ENCODE results near the gene PGM5.

Gene PGM5

GRCh38 chr9:68502279-68502678 is 145.9 kb downstream of the PGM5 start:
- TF ChIP-seq NFIC (IDR thresholded peaks at IDR 0.05) (no peak), EGR1 (IDR thresholded peaks at IDR 0.05) (no peak), TEAD4 (IDR thresholded peaks at IDR 0.05) (no peak), ZBTB7A (IDR thresholded peaks at IDR 0.05; ENCODE audit: low read depth) (no peak), EP300 (IDR thresholded peaks at IDR 0.05; ENCODE audit: borderline replicate concordance) (no peak), TAF1 (IDR thresholded peaks at IDR 0.05; ENCODE audit: low read depth) (no peak), YY1 (IDR thresholded peaks at IDR 0.05; ENCODE audit: low read depth) (no peak), REST (IDR thresholded peaks at IDR 0.05; ENCODE audit: low read depth) (no peak), MAX (IDR thresholded peaks at IDR 0.05) (no peak), TCF12 (IDR thresholded peaks at IDR 0.05; ENCODE audit: low read depth) (no peak), CREB1 (IDR thresholded peaks at IDR 0.05; ENCODE audit: low read depth) (no peak), RAD21 (IDR thresholded peaks at IDR 0.05; ENCODE audit: low read depth) (no peak), USF1 (IDR thresholded peaks at IDR 0.05) (no peak)

GRCh38 chr9:68505681-68506409 is 149.4 kb downstream of the PGM5 start:
- TF ChIP-seq REST (IDR thresholded peaks at IDR 0.05; ENCODE audit: low read depth): no peak
- no peak for TF ChIP-seq CREB1 (IDR thresholded peaks at IDR 0.05; ENCODE audit: low read depth)
- no peak for TF ChIP-seq CEBPB (IDR thresholded peaks at IDR 0.05)
- TF ChIP-seq RAD21 (IDR thresholded peaks at IDR 0.05; ENCODE audit: low read depth): no peak
- TF ChIP-seq TCF12 (IDR thresholded peaks at IDR 0.05; ENCODE audit: low read depth): no peak
- no peak for TF ChIP-seq EP300 (IDR thresholded peaks at IDR 0.05; ENCODE audit: borderline replicate concordance)
- no peak for TF ChIP-seq FOXM1 (IDR thresholded peaks at IDR 0.05; ENCODE audit: borderline replicate concordance, low read depth)
- TF ChIP-seq TAF1 (IDR thresholded peaks at IDR 0.05; ENCODE audit: low read depth): no peak
- TF ChIP-seq USF1 (IDR thresholded peaks at IDR 0.05): no peak
- no peak for TF ChIP-seq EGR1 (IDR thresholded peaks at IDR 0.05)
- TF ChIP-seq ZBTB7A (IDR thresholded peaks at IDR 0.05; ENCODE audit: low read depth): no peak
- TF ChIP-seq NFIC (IDR thresholded peaks at IDR 0.05): no peak
- TF ChIP-seq TEAD4 (IDR thresholded peaks at IDR 0.05): no peak
- no peak for TF ChIP-seq YY1 (IDR thresholded peaks at IDR 0.05; ENCODE audit: low read depth)

GRCh38 chr9:68506551-68506950 is 150.1 kb downstream of the PGM5 start:
- TF ChIP-seq TAF1 (IDR thresholded peaks at IDR 0.05; ENCODE audit: low read depth): no peak
- TF ChIP-seq RAD21 (IDR thresholded peaks at IDR 0.05; ENCODE audit: low read depth): no peak
- TF ChIP-seq TCF12 (IDR thresholded peaks at IDR 0.05; ENCODE audit: low read depth): no peak
- TF ChIP-seq FOXM1 (IDR thresholded peaks at IDR 0.05; ENCODE audit: borderline replicate concordance, low read depth): no peak
- TF ChIP-seq REST (IDR thresholded peaks at IDR 0.05; ENCODE audit: low read depth): no peak
- no peak for TF ChIP-seq TEAD4 (IDR thresholded peaks at IDR 0.05)
- TF ChIP-seq ZBTB7A (IDR thresholded peaks at IDR 0.05; ENCODE audit: low read depth): no peak
- TF ChIP-seq USF1 (IDR thresholded peaks at IDR 0.05): no peak
- TF ChIP-seq CEBPB (IDR thresholded peaks at IDR 0.05): no peak
- TF ChIP-seq YY1 (IDR thresholded peaks at IDR 0.05; ENCODE audit: low read depth): no peak
- TF ChIP-seq CREB1 (IDR thresholded peaks at IDR 0.05; ENCODE audit: low read depth): no peak
- TF ChIP-seq MAX (IDR thresholded peaks at IDR 0.05): no peak
- no peak for TF ChIP-seq NFIC (IDR thresholded peaks at IDR 0.05)

All from Ishikawa (cell line).